ENCODE data around the gene CD38. TPM values are rescaled to one million over a fixed set of nuclear protein-coding genes. Genes with fewer than 3 reads are reported as not detected.

CD38 gene
- polyA plus RNA-seq, 1 donor from 2014 or later = 0.21 TPM

DNA sequence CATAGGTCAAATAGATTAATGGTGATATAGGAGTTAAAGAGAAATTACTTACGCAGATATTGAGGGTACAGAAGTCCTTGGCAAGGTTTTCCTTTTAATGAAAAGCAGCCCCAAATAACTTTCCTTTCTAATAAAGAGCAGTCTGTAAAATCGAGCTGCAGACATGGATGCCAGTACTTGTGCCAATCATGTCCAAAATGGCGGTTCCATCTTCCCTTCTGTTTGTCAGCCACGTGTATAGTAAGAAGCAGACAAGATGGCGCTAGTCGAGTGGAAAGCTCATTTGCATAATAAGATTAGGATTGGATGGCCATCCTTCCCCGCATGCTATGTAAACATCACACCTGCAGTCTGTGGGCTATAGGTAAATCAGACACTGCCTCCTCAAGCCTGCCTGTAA, 92.0 kb downstream of the CD38 start:
- H3K9me3 ChIP-seq (ENCODE audit: low read length) = no peaks in the 10 kb centered on the region
- TF ChIP-seq SMC3 (conservative IDR thresholded peaks at IDR 0.05; ENCODE audit: poor library complexity) = no peak
- TF ChIP-seq POLR2AphosphoS5 (IDR thresholded peaks at IDR 0.05) = no peak
- TF ChIP-seq, protein P1, sequence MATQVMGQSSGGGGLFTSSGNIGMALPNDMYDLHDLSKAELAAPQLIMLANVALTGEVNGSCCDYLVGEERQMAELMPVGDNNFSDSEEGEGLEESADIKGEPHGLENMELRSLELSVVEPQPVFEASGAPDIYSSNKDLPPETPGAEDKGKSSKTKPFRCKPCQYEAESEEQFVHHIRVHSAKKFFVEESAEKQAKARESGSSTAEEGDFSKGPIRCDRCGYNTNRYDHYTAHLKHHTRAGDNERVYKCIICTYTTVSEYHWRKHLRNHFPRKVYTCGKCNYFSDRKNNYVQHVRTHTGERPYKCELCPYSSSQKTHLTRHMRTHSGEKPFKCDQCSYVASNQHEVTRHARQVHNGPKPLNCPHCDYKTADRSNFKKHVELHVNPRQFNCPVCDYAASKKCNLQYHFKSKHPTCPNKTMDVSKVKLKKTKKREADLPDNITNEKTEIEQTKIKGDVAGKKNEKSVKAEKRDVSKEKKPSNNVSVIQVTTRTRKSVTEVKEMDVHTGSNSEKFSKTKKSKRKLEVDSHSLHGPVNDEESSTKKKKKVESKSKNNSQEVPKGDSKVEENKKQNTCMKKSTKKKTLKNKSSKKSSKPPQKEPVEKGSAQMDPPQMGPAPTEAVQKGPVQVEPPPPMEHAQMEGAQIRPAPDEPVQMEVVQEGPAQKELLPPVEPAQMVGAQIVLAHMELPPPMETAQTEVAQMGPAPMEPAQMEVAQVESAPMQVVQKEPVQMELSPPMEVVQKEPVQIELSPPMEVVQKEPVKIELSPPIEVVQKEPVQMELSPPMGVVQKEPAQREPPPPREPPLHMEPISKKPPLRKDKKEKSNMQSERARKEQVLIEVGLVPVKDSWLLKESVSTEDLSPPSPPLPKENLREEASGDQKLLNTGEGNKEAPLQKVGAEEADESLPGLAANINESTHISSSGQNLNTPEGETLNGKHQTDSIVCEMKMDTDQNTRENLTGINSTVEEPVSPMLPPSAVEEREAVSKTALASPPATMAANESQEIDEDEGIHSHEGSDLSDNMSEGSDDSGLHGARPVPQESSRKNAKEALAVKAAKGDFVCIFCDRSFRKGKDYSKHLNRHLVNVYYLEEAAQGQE (IDR thresholded peaks at IDR 0.05; ENCODE audit: borderline replicate concordance) = no peak
- TF ChIP-seq MXI1 (conservative IDR thresholded peaks at IDR 0.05; ENCODE audit: poor library complexity, severe bottlenecking) = no peak
- no peak for TF ChIP-seq RAD21 (conservative IDR thresholded peaks at IDR 0.05)
- TF ChIP-seq EZH2 (IDR thresholded peaks at IDR 0.05; ENCODE audit: borderline replicate concordance, insufficient read depth, low read length, poor library complexity, severe bottlenecking) = no peak
- TF ChIP-seq, protein P2, sequence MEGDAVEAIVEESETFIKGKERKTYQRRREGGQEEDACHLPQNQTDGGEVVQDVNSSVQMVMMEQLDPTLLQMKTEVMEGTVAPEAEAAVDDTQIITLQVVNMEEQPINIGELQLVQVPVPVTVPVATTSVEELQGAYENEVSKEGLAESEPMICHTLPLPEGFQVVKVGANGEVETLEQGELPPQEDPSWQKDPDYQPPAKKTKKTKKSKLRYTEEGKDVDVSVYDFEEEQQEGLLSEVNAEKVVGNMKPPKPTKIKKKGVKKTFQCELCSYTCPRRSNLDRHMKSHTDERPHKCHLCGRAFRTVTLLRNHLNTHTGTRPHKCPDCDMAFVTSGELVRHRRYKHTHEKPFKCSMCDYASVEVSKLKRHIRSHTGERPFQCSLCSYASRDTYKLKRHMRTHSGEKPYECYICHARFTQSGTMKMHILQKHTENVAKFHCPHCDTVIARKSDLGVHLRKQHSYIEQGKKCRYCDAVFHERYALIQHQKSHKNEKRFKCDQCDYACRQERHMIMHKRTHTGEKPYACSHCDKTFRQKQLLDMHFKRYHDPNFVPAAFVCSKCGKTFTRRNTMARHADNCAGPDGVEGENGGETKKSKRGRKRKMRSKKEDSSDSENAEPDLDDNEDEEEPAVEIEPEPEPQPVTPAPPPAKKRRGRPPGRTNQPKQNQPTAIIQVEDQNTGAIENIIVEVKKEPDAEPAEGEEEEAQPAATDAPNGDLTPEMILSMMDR (IDR thresholded peaks at IDR 0.05; ENCODE audit: poor library complexity, severe bottlenecking) = no peak
- TF ChIP-seq TAF1 (IDR thresholded peaks at IDR 0.05; ENCODE audit: low read depth) = no peak
- TF ChIP-seq EP300 (conservative IDR thresholded peaks at IDR 0.05; ENCODE audit: poor library complexity, severe bottlenecking) = no peak
- no peaks in the 10 kb centered on the region for H3K27me3 ChIP-seq (ENCODE audit: insufficient read depth, low read depth, low read length)
- no peaks in the 10 kb centered on the region for H3F3A ChIP-seq (ENCODE audit: insufficient read depth, low read length, poor library complexity, severe bottlenecking)
- H3K9ac ChIP-seq (ENCODE audit: low read length) = no peak overlapping the region
- H3K4me3 ChIP-seq (ENCODE audit: low read length) = no peak overlapping the region
- H3K36me3 ChIP-seq (ENCODE audit: insufficient read depth, low read length) = no peaks in the 10 kb centered on the region
- no peaks in the 10 kb centered on the region for H3K9me2 ChIP-seq (ENCODE audit: insufficient read depth, low read length)
- no peak overlapping the region for H3K27ac ChIP-seq (ENCODE audit: low read length)
- no peak overlapping the region for H2AFZ ChIP-seq (ENCODE audit: low read depth, low read length)
- no peaks in the 10 kb centered on the region for H4K20me1 ChIP-seq (ENCODE audit: insufficient read depth)
- H3K79me2 ChIP-seq (replicated peaks; ENCODE audit: insufficient read depth, low read length) = no peaks in the 10 kb centered on the region
- H3K4me2 ChIP-seq (ENCODE audit: low read length) = no peak overlapping the region

DNA sequence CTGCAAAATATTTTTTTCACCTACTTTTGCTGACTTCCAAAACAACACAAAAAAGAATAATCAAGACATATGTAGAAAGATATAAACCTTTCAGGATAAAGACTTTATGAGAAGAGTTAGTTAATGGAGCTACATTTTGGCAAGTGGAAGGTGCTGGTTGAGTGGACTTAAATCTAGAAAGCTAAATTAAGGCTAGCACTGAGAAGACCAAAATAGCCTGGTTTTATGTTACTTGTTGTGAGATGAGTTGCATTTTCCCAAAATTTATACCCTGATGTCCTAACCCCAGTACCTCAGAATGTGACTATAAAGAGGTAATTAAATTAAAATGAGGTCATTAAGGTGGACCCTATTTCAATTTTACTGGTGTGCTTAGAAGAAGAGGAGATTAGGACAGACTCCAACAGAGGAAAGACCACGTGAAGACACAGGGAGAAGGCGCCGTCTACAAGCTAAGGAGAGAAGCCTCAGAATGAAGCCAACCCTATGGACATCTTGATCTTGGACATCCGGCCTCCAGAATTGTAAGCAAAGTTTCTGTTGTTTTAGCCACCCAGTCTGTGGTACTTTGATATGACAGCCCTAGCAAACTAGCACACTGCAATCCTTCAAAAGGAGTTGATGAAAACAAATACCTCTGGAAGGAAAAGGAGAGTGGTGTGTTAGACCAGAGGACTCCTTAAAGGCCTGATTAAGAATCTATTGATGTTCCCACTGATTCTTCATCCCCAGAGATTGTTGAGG, 93.0 kb downstream of the CD38 start:
- Histone ChIP-seq H2AFZ (ENCODE audit: low read depth, low read length) (no peak overlapping the region), H3F3A (ENCODE audit: insufficient read depth, low read length, poor library complexity, severe bottlenecking) (no peaks in the 10 kb centered on the region)
- TF ChIP-seq MXI1 (conservative IDR thresholded peaks at IDR 0.05; ENCODE audit: poor library complexity, severe bottlenecking) (no peak), SMC3 (conservative IDR thresholded peaks at IDR 0.05; ENCODE audit: poor library complexity) (no peak), EZH2 (IDR thresholded peaks at IDR 0.05; ENCODE audit: borderline replicate concordance, insufficient read depth, low read length, poor library complexity, severe bottlenecking) (no peak)
- TF ChIP-seq, protein P2 (IDR thresholded peaks at IDR 0.05; ENCODE audit: poor library complexity, severe bottlenecking) = no peak
- TF ChIP-seq, protein P1 (IDR thresholded peaks at IDR 0.05; ENCODE audit: borderline replicate concordance) = no peak

More for the DNA sequence above, 93.0 kb downstream of the CD38 start:
- no peak overlapping the region for H3K4me2 ChIP-seq (ENCODE audit: low read length)
- H3K9me3 ChIP-seq (ENCODE audit: low read length) = no peaks in the 10 kb centered on the region
- no peaks in the 10 kb centered on the region for H3K9me2 ChIP-seq (ENCODE audit: insufficient read depth, low read length)
- no peaks in the 10 kb centered on the region for H3K79me2 ChIP-seq (replicated peaks; ENCODE audit: insufficient read depth, low read length)
- H3K27me3 ChIP-seq (ENCODE audit: insufficient read depth, low read depth, low read length) = no peaks in the 10 kb centered on the region
- no peak overlapping the region for H3K27ac ChIP-seq (ENCODE audit: low read length)
- no peaks in the 10 kb centered on the region for H3K36me3 ChIP-seq (ENCODE audit: insufficient read depth, low read length)
- no peak overlapping the region for H3K9ac ChIP-seq (ENCODE audit: low read length)
- H4K20me1 ChIP-seq (ENCODE audit: insufficient read depth) = no peaks in the 10 kb centered on the region
- no peak overlapping the region for H3K4me3 ChIP-seq (ENCODE audit: low read length)

Measured in neural cell (in vitro differentiated cells).